ENCODE data around the gene TMEM131. TPM values are rescaled to one million over a fixed set of nuclear protein-coding genes. Genes with fewer than 3 reads are reported as not detected.

The TMEM131 gene
- total RNA-seq, 1 donor from 2014 or later: 35.4 TPM

- Histone ChIP-seq H3K27ac (no peak overlapping the region), H3K4me3 (no peak overlapping the region), H3K36me3 (no peaks in the 10 kb centered on the region), H3K4me1 (peaks cover 13% of the 10 kb centered on the region), H3K9me3 (no peaks in the 10 kb centered on the region), H3K27me3 (no peaks in the 10 kb centered on the region)
- DNase-seq (ENCODE audit: extremely low spot score in 2 of 2): no peak
- TF ChIP-seq CTCF (IDR thresholded peaks at IDR 0.05) (no peak), POLR2A (IDR thresholded peaks at IDR 0.05) (no peak), POLR2AphosphoS5 (IDR thresholded peaks at IDR 0.05; ENCODE audit: insufficient read depth in 1 of 2, low read depth in 1 of 2) (no peak)
- intact Hi-C loops (cut with DNase I): no loop called here
These were observed 21.3 kb downstream of the TMEM131 start for GRCh38 chr2:97974471-97974870.

DNA sequence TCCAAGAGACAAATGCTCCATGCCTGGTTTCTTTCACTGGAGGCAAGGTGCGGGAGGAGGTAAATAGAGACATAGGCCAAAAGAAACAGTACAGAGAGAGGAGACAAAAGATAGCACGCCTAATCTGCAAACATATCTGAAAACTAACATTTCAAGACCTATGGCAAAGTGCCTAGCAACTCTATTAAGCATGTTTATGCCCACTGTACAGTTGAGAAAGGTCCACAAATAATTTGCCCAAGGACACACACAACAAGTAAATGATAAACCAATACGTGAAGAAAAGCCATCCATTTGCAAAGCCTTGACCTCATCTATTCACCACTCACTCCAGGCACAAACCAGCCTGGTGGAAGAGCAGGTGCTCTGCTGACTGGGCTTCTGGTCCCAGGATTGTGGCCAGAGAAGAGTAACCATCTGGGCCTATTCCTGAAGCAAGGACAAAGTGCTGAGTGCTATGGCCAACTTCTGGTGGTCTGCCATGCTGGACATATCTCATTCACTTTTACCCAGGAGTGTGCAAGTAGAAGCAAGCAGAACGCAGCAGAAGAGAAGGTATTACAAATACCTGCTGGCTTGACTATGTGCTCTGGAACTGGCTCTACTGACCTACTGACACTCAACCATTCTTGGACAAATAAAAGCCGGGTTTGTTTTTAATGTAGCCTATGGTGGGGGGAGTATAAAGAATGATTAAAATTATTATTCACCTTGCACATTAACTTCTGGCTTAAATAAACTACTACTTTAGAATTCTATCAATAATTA, 25.3 kb downstream of the TMEM131 start:
- no peak for DNase-seq (ENCODE audit: extremely low spot score in 2 of 2)
- no peaks in the 10 kb centered on the region for H3K9me3 ChIP-seq
- no peak for TF ChIP-seq POLR2A (IDR thresholded peaks at IDR 0.05)
- TF ChIP-seq POLR2AphosphoS5 (IDR thresholded peaks at IDR 0.05; ENCODE audit: insufficient read depth in 1 of 2, low read depth in 1 of 2): no peak
- TF ChIP-seq CTCF (IDR thresholded peaks at IDR 0.05): no peak
- no peaks in the 10 kb centered on the region for H3K27me3 ChIP-seq
- no peaks in the 10 kb centered on the region for H3K36me3 ChIP-seq
- H3K4me3 ChIP-seq: no peak overlapping the region
- peaks cover 41% of the 10 kb centered on the region for H3K4me1 ChIP-seq
- intact Hi-C loops (cut with DNase I): no loop called here
- H3K27ac ChIP-seq: no peak overlapping the region

DNA sequence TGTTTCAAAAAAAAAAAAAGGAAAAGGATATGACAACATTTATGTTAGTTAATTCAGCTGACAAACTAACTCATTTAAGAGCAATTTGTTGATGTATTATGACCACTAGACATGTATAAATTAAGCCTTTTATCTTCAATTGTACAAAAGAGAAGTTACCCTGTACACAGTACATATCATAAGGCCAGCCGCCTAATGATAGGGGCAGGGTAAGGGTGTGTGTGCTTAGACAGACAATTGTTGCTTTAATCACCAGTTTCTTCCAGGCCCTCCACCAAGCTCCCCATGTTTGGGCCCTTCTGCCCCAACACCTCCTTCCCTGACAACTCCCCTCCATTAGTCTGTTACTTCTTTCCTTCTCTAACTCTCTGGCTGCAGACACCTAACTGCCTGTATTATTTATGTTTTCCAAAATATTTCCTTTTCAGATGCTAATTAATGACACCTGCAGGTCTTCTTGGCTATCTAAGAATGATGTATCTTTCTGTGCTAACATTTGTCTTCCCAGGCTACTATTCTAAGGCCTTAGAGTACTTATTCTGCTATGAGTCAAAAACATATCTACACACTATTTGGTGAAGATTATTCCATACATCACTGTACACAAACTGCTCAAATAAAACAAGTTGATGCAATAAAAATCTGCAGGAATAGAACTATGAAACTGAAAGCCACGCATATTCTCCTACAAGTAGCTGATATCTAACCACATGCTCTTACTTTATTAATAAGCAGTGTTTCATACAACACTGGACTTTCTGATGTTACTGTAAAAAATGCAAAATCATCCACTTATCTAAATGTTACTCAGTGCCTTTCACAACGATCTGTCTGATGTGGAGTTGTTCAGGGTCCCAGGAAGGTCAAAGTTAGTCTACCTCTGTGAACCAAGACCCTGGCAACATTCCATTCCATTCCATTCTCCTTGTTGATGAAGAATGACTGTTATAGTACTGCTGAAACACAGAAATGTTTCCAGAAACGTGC, 26.4 kb downstream of the TMEM131 start:
- intact Hi-C loops (cut with DNase I): no loop called here
- DNase-seq (ENCODE audit: extremely low spot score in 2 of 2): no peak
- peaks cover 52% of the 10 kb centered on the region for H3K4me1 ChIP-seq

DNA sequence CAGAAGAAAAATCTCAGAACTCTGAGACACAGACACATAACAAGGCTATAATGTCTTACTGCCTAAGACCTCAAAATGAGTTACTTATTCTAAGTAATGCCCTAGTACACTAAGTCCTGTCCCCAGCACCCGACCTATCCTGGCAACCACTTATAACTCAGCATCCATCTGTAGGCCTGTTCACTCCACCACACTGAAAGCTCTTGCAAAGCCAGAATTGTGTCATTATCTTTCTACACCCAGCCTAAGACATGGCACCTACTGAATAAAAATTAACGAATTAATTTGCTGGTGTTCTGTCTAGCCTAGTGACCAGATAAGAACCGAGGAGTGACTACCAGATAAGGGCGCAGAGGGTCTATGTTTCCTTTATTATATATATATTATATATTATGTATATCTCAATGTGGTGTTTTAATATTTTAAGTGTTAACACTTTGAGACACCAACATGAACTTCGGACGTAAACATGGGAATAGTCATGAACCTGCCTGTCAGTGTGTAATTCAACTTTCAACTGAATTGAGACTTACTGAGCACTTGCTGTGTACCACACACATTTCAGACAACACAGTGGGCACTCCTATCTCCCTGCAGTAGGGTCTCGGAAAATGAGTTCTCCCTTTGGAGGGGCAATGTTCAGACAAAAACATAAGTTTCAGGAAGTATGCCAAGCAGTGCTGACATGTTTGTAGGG, 27.7 kb downstream of the TMEM131 start:
- Histone ChIP-seq H3K4me3 (no peak overlapping the region), H3K4me1 (peaks cover 62% of the 10 kb centered on the region), H3K27me3 (no peaks in the 10 kb centered on the region), H3K36me3 (no peaks in the 10 kb centered on the region), H3K9me3 (no peaks in the 10 kb centered on the region), H3K27ac (no peak overlapping the region)
- DNase-seq (ENCODE audit: extremely low spot score in 2 of 2): no peak
- no peak for TF ChIP-seq POLR2A (IDR thresholded peaks at IDR 0.05)
- no peak for TF ChIP-seq POLR2AphosphoS5 (IDR thresholded peaks at IDR 0.05; ENCODE audit: insufficient read depth in 1 of 2, low read depth in 1 of 2)
- no peak for TF ChIP-seq CTCF (IDR thresholded peaks at IDR 0.05)
- intact Hi-C loops (cut with DNase I): no loop called here

More for the DNA sequence above, 26.4 kb downstream of the TMEM131 start:
- Histone ChIP-seq H3K27me3 (no peaks in the 10 kb centered on the region), H3K4me3 (no peak overlapping the region), H3K36me3 (no peaks in the 10 kb centered on the region), H3K27ac (no peak overlapping the region), H3K9me3 (no peaks in the 10 kb centered on the region)
- TF ChIP-seq POLR2A (IDR thresholded peaks at IDR 0.05) (no peak), CTCF (IDR thresholded peaks at IDR 0.05) (no peak), POLR2AphosphoS5 (IDR thresholded peaks at IDR 0.05; ENCODE audit: insufficient read depth in 1 of 2, low read depth in 1 of 2) (no peak)

Data from vagina (tissue), 2 donors.